NCI-H2029 treated with DMSO at 0.1 percent for 48 hours (cell line): Measurements from ENCODE around the gene LEMD1.

ENCODE experiments used
- DNase-seq: peaks from one replicate; lab custom pipeline; 2025; lab: John Stamatoyannopoulos, UW

The LEMD1 gene

GRCh38 chr1:205354259-205355074 lies 67.4 kb downstream of the LEMD1 start:
- DNase-seq: no peak

GRCh38 chr1:205353612-205354011 lies 68.2 kb downstream of the LEMD1 start:
- peak; percentile 45 for DNase-seq

GRCh38 chr1:205353191-205353590 lies 68.7 kb downstream of the LEMD1 start:
- DNase-seq: no peak

DNA sequence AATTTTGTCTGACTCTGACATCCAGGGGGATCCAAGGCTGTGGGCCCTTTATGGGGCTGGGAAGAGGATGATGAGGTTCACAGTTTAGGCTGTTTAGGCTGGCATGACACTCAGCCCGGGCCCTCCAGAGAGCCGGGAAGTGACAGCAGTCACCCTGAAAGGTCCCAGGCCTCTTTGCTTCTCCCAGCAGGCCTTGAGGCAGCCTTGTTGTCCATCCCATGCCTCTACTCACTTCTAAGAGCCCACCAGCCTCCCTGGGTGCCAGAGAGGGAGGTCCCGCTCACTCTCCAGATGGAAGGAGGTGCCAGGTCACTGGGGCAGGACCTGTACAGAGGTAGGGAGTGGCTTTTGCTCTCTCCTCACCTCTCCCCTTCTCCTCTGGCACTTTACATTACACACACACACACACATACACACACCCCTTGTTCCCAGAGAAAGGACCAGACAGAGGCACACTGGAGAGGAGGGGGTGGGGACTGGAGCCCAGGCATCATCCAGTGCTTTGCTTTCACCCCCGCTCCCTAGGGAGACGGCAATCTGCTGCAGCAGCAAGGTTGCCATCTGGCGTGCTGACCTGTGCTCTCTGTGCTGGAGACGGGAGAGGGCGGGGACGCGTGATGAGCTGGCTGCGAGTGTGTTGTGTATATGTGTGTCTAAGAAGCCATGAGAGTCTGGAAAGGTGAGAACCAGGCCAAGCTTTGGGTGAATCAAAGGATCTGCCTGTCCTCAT lies 69.7 kb downstream of the LEMD1 start:
- no peak for DNase-seq

- DNase-seq: no peak
Measured at GRCh38 chr1:205350691-205351141, 71.1 kb downstream of the LEMD1 start.

DNA sequence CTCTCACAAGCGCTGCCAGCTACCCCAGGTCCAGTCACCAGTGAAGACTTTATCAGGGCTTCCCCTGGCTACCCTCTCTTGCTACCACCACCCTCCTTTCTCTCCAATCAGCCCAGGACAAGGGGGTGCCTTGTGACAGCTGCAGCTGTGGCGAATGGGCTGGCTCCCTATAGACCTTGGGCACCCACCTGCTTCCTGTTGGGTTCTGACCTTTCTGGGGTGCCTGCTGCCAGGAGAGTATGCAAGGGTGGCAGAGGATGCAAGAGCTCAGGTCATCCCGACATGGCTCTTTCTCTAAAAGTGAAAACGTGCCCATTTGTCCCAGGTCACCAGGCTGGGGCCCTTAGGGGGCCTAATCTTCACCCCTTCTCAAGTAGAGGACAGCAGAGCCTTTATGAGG lies 71.7 kb downstream of the LEMD1 start:
- no peak for DNase-seq

- no peak for DNase-seq
Measured at GRCh38 chr1:205348554-205349487, 73.0 kb downstream of the LEMD1 start.

DNA sequence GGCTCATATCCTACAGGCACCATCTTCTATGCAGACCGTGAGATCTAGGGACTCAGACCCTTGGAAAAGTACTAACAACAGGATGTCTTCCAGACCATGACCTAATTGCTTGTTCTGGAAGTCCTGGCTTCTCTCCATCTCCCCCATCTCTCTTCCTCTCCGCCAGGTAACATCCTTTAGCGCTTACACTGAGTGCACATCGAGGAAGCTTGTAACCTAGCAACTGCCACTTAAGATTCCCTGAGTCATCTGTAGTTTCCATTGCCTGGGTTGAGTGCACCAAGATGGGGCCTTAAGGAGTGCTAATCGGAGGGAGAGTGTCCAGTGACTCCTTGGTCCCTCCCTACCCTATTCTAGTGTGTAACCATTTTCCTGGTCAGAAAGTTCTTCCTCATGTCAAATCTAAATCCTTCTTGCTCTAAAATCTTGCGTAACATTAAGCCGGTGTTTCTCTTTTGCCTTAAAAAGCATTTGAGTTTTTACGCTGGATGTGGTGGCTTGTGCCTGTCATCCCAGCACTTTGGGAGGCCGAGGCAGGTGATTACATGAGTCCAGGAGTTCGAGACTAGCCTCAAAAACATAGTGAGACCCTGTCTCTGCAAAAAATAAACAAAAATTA lies 74.8 kb downstream of the LEMD1 start:
- peak; percentile 50 for DNase-seq

DNA sequence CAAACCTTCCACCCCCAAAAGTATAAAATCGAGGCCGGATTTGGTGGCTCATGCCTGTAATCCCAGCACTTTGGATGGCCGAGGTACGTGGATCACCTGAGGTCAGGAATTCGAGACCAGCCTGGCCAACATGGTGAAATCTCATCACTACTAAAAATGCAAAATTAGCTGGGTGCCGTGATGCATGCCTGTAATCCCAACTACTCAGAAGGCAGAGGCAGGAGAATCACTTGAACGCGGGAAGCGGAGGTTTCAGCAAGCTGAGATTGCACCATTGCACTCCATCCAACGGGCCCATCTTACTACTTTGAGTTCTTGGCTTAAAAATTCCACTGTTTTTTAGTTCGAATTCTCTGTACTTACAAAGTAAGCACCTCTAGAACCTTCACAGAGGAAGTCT lies 76.1 kb downstream of the LEMD1 start:
- no peak for DNase-seq

DNA sequence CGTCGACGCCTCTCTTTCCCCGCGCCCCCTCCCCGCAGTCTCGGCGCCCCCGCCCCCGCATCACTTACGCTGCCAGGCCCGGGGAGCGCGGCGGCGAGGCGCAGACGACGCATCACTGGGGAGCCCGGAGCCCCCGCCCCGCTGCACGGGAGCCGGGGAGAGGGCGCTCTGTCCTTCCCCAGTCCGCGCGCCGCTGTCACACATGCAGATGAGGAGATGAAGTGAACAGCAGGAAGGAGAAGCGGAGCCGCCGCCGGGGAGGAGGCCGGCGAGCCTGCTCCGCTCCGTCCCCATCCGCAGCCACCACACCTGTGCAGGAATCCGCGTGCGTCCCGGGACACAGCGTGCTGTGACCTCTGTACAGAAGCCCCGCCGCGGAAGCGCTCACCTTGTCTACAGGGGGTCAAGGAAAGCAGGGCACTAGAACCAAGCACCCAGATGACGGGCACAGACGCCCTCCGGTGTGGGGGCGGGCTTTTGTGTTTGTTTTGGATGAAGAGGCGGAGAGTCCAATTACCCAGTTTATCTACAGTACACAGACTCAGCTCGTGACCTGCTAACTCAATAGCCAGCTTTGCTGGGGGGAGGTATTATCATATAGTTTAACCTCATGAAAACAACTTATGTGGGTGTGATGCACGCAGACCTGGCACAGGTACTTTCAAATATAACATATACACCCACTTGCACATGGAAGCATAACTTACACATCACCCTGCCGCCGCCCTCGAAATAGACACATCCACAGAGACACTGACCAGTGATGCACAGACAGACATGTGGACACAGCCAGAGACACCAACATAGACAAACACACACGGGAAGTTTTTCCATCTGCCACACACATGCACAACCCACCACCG lies 77.6 kb downstream of the LEMD1 start:
- peak; percentile 25 for DNase-seq

GRCh38 chr1:205343431-205344065 lies 78.3 kb downstream of the LEMD1 start:
- no peak for DNase-seq

DNA sequence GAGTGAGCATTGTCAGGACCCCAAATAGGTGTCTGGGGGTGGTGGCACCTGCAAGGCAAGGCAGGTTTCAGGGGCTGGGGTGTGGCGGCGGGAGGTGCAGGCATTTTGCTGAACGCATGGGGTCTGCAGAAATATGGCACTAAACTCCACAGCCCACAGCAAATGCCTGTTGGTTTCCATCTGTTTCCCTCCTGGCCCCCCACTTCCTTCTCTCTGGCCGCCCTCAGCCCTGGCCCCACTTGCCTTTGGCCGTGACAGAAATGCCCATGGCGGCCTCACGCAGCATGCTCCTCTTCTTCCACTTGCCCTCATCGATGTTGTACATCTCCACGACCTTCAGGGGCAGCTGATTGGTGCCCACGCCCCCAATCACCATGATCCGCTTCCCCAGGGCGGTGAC lies 78.9 kb downstream of the LEMD1 start:
- no peak for DNase-seq

DNA sequence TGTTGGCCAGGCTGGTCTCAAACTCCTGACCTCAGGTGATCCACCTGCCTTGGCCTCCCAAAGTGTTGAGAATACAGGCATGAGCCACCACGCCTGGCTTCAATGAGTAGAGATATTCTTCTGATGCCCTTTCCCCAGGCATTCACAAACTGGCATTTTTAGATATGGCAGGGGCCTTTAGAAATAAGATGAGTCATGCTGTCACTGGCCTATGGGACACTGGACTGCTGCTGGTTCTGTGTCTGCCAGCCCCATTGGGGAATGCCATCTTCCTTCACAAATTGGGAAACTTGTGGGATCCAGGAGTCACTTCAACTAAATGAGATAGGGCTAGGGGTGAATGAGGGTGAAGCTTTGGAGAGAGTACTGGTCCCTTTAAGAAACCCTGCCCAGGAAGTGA lies 81.2 kb downstream of the LEMD1 start:
- DNase-seq: no peak

- no peak for DNase-seq
Measured at GRCh38 chr1:205339717-205340116, 82.1 kb downstream of the LEMD1 start.

- no peak for DNase-seq
Measured at GRCh38 chr1:205339197-205339702, 82.6 kb downstream of the LEMD1 start.

DNA sequence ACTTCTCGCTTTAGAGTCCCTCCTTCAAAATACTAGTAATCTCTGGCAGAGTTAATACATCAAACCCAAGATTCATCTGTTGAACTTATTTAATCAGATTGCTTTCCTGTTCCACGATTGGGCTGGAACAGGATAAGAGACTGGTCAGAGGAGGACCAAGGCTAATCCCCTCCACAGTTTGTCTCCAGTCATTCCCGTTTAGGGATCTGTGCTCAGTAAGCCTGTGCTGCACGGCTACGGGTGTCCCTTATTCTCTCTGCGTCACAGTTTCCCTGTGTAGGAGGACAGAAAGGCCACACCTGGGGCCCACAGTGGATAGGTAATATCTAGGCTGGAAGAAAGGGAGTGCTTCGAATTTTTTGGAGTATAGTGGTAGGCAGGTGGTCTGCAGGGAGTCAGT lies 83.8 kb downstream of the LEMD1 start:
- DNase-seq: no peak

GRCh38 chr1:205337481-205337880 lies 84.4 kb downstream of the LEMD1 start:
- DNase-seq: no peak

- peak; percentile 51 for DNase-seq
Measured at GRCh38 chr1:205335692-205336091, 86.2 kb downstream of the LEMD1 start.

DNA sequence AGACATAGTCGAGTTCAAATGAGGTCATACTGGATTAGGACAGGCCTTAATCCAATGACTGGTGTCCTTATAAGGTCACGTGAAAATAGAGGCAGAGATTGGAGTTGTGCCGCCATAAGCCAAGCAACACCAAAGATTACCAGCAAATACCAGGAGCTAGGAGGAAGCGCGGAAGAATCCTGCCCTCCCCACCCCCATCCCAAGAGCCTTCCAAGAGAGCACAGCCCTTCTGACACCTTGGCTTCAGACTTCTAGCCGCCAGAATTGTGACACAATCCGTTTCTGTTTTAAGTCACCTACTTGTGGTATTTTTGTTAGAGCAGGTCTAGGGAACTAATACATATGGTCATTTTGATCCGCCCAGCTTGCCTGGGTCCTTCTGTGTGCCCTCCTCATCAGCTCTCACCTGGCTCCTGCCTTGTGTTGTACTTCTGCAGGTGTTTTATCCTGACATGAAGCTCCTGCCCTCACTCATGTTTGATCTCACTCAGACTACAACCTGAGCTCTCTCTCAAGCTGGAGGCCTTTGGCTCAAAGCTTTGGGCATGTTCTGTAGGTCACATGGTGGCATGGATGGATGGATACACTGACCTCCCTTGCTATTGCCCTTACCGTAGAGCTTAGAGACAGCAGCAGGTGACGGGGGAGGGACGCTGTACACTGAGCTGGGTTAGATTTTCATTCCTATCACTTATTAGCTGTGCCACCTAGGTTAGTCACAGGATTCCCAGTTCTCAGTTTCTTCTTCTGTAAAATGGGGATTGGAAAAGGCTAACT lies 89.7 kb downstream of the LEMD1 start:
- DNase-seq: no peak
